ENCODE measurements around the gene ASB16. TPM values are rescaled to one million over a fixed set of nuclear protein-coding genes. Genes with fewer than 3 reads are reported as not detected.

ASB16 gene
- total RNA-seq, 1 donor, result 0.27 TPM

- TF ChIP-seq CTCF (IDR thresholded peaks at IDR 0.05; ENCODE audit: insufficient read depth, low read length), result no peak
- no peak for DNase-seq (ENCODE audit: low read depth)
- H3K4me3 ChIP-seq (ENCODE audit: low read depth, low read length), result no peak overlapping the region
Measured at GRCh38 chr17:44211281-44212265, 41.1 kb downstream of the ASB16 start.

GRCh38 chr17:44212507-44213402, 42.3 kb downstream of the ASB16 start:
- TF ChIP-seq CTCF (IDR thresholded peaks at IDR 0.05; ENCODE audit: insufficient read depth, low read length), result no peak
- DNase-seq (ENCODE audit: low read depth), result no peak
- H3K4me3 ChIP-seq (ENCODE audit: low read depth, low read length), result no peak overlapping the region

- no peak for DNase-seq (ENCODE audit: low read depth)
- TF ChIP-seq CTCF (IDR thresholded peaks at IDR 0.05; ENCODE audit: insufficient read depth, low read length), result no peak
- no peak overlapping the region for H3K4me3 ChIP-seq (ENCODE audit: low read depth, low read length)
Measured at GRCh38 chr17:44213403-44214229, 43.1 kb downstream of the ASB16 start.

GRCh38 chr17:44214230-44214494, 43.7 kb downstream of the ASB16 start:
- TF ChIP-seq CTCF (IDR thresholded peaks at IDR 0.05; ENCODE audit: insufficient read depth, low read length), result no peak
- DNase-seq (ENCODE audit: low read depth), result no peak
- no peak overlapping the region for H3K4me3 ChIP-seq (ENCODE audit: low read depth, low read length)

GRCh38 chr17:44214896-44215295, 44.4 kb downstream of the ASB16 start:
- DNase-seq (ENCODE audit: low read depth), result no peak
- no peak overlapping the region for H3K4me3 ChIP-seq (ENCODE audit: low read depth, low read length)
- no peak for TF ChIP-seq CTCF (IDR thresholded peaks at IDR 0.05; ENCODE audit: insufficient read depth, low read length)

GRCh38 chr17:44216173-44216572, 45.7 kb downstream of the ASB16 start:
- no peak for TF ChIP-seq CTCF (IDR thresholded peaks at IDR 0.05; ENCODE audit: insufficient read depth, low read length)
- H3K4me3 ChIP-seq (ENCODE audit: low read depth, low read length), result no peak overlapping the region
- no peak for DNase-seq (ENCODE audit: low read depth)
